Calu3 (cell line): Measurements from ENCODE around the gene ETV3L. TPM values are rescaled to one million over a fixed set of nuclear protein-coding genes. Genes with fewer than 3 reads are reported as not detected.

Experiments
- BruUV-seq: library from RNA; stranded (reverse); fragments of 400-500 nt; replicated peaks from 2 replicates; lab custom pipeline; 2021; lab: Mats Ljungman, UMichigan
- CTCF ChIA-PET: fragments of 300-600 bp; sonication (Branson Sonifier 250); formaldehyde crosslinking; loops from one replicate; lab custom pipeline; 2022; ENCODE audit warnings: antibody characterized with exemption; lab: Charles Lee
- DNase-seq: peaks from one replicate; pipeline ENCODE4 v3.0.0; 2022
- H3K27ac Mint-ChIP-seq: one replicate; pipeline ENCODE4 v1.8.0; 2022; ENCODE audit warnings: mixed read lengths; ENCODE audit not compliant: unreplicated experiment
- H3K27me3 Mint-ChIP-seq: one replicate; pipeline ENCODE4 v1.8.0; 2022; ENCODE audit warnings: mixed read lengths; ENCODE audit not compliant: unreplicated experiment
- H3K36me3 Mint-ChIP-seq: one replicate; pipeline ENCODE4 v1.8.0; 2022; ENCODE audit warnings: mild to moderate bottlenecking, moderate library complexity, mixed read lengths; ENCODE audit not compliant: insufficient read depth, unreplicated experiment
- H3K4me1 Mint-ChIP-seq: one replicate; pipeline ENCODE4 v1.8.0; 2022; ENCODE audit warnings: mild to moderate bottlenecking, low read depth, mixed read lengths; ENCODE audit not compliant: unreplicated experiment
- H3K4me3 Mint-ChIP-seq: one replicate; pipeline ENCODE4 v1.8.0; 2022; ENCODE audit warnings: mild to moderate bottlenecking, low read depth, moderate library complexity, mixed read lengths; ENCODE audit not compliant: unreplicated experiment
- H3K9me3 Mint-ChIP-seq: one replicate; pipeline ENCODE4 v1.8.0; 2022; ENCODE audit warnings: low read depth, mixed read lengths; ENCODE audit not compliant: unreplicated experiment
- CTCF ChIP-seq: fragments of 200-600 bp; IDR thresholded peaks from one replicate; pipeline ENCODE4 v1.8.0; 2022; ENCODE audit warnings: antibody characterized with exemption; ENCODE audit not compliant: unreplicated experiment
- intact Hi-C: fragments of 100-400 bp; cut with micrococcal nuclease; formaldehyde crosslinking; loops from one replicate; pipeline ENCODE4 v1.10.0; 2022; ENCODE audit not compliant: unreplicated experiment
- total RNA-seq: library from RNA; stranded (reverse); gene quantifications from 2 replicates; pipeline ENCODE4 v1.2.3, GENCODE V29; 2022

The ETV3L gene
- total RNA-seq, 1 experiment from 2014 or later: not detected

- Mint-ChIP-seq H3K27me3 (no peaks in the 10 kb centered on the region), H3K9me3 (no peaks in the 10 kb centered on the region), H3K27ac (no peak overlapping the region), H3K4me3 (peak overlapping the region; percentile 81), H3K4me1 (peaks cover 57% of the 10 kb centered on the region), H3K36me3 (peaks cover 33% of the 10 kb centered on the region)
- no TSS peak for BruUV-seq
- no peak for DNase-seq
- intact Hi-C loops: no loop called here
- CTCF ChIA-PET: interaction anchor here (0.6 kb wide), 1 partner anchor 43 kb away, joined by 3 read pairs; no protein-coding TSS in a partner anchor
- TF ChIP-seq CTCF: no peak
Measured at GRCh38 chr1:157042846-157043245, 56.8 kb downstream of the ETV3L start.

Other genes with a start within 250 kb of the ETV3L start
- not detected in 2 replicates for gene INSRR, start 240.7 kb downstream of the ETV3L start, total RNA-seq
- gene NTRK1, start 238.9 kb downstream of the ETV3L start, total RNA-seq: not detected in 2 replicates
- 3.0 and 3.2 TPM in 2 replicates for gene PEAR1, start 206.1 kb downstream of the ETV3L start, total RNA-seq
- not detected in 2 replicates for gene LRRC71, start 179.2 kb downstream of the ETV3L start, total RNA-seq
- gene ARHGEF11, start 54.1 kb downstream of the ETV3L start, total RNA-seq: 44.1 and 46.6 TPM in 2 replicates
- gene ETV3, start 38.6 kb upstream of the ETV3L start, total RNA-seq: 39.7 and 50.0 TPM in 2 replicates